Neural cell (in vitro differentiated cells): ENCODE measurements around the gene KIAA1958. TPM values are rescaled to one million over a fixed set of nuclear protein-coding genes. Genes with fewer than 3 reads are reported as not detected.

ENCODE experiments used
- H2AFZ ChIP-seq: fragments of 200-600, 300-800 bp; sonication (generic), shearing (Covaris generic); 2 replicates; pipeline ENCODE4 v1.6.0; 2014; ENCODE audit warnings: low read depth, mild to moderate bottlenecking, antibody characterized with exemption, low read length, moderate library complexity
- H3F3A ChIP-seq: fragments of 200-600 bp; shearing (Covaris generic); 2 replicates; pipeline ENCODE4 v1.6.1; 2016; ENCODE audit warnings: mild to moderate bottlenecking, moderate library complexity, mixed read lengths, antibody characterized with exemption, low read length; ENCODE audit not compliant: insufficient read depth, poor library complexity, severe bottlenecking
- H3K27ac ChIP-seq: fragments of 200-600, 300-800 bp; sonication (generic), shearing (Covaris generic); 2 replicates; pipeline ENCODE4 v1.5.1; 2014; ENCODE audit warnings: mild to moderate bottlenecking, low read length, moderate library complexity
- H3K27me3 ChIP-seq: fragments of 300-800, 200-600 bp; sonication (generic), shearing (Covaris generic); 2 replicates; pipeline ENCODE4 v1.6.0; 2014; ENCODE audit warnings: mild to moderate bottlenecking, low read depth, low read length, moderate library complexity; ENCODE audit not compliant: insufficient read depth
- H3K36me3 ChIP-seq: fragments of 300-800, 200-600 bp; sonication (generic), shearing (Covaris generic); 2 replicates; pipeline ENCODE4 v1.5.1; 2014; ENCODE audit warnings: mild to moderate bottlenecking, antibody characterized with exemption, low read length, moderate library complexity; ENCODE audit not compliant: insufficient read depth
- H3K4me2 ChIP-seq: fragments of 300-800, 200-600 bp; sonication (generic), shearing (Covaris generic); 2 replicates; pipeline ENCODE4 v1.6.0; 2014; ENCODE audit warnings: mild to moderate bottlenecking, low read length
- H3K4me3 ChIP-seq: fragments of 300-800, 200-600 bp; sonication (generic), shearing (Covaris generic); 2 replicates; pipeline ENCODE4 v1.5.1; 2014; ENCODE audit warnings: mild to moderate bottlenecking, low read length, moderate library complexity
- H3K79me2 ChIP-seq: fragments of 200-600 bp; shearing (Covaris generic); replicated peaks from 2 replicates; pipeline ENCODE4 v1.6.0; 2014; ENCODE audit warnings: mild to moderate bottlenecking, low read length, moderate library complexity; ENCODE audit not compliant: insufficient read depth
- H3K9ac ChIP-seq: fragments of 300-800, 200-600 bp; sonication (generic), shearing (Covaris generic); 2 replicates; pipeline ENCODE4 v1.6.1; 2016; ENCODE audit warnings: mild to moderate bottlenecking, low read length, mixed read lengths
- H3K9me2 ChIP-seq: fragments of 200-600 bp; shearing (Covaris generic); 2 replicates; pipeline ENCODE4 v1.6.1; 2016; ENCODE audit warnings: mild to moderate bottlenecking, low read length, mixed read lengths; ENCODE audit not compliant: insufficient read depth
- H3K9me3 ChIP-seq: fragments of 200-600, 300-800 bp; sonication (generic), shearing (Covaris generic); 2 replicates; pipeline ENCODE4 v1.6.1; 2016; ENCODE audit warnings: mild to moderate bottlenecking, mixed run types, low read length, moderate library complexity, mixed read lengths
- H4K20me1 ChIP-seq: fragments of 200-600 bp; shearing (Covaris generic); 2 replicates; pipeline ENCODE4 v1.6.1; 2016; ENCODE audit warnings: mild to moderate bottlenecking, mixed run types; ENCODE audit not compliant: insufficient read depth
- EP300 ChIP-seq: fragments of 450-650 bp; conservative IDR thresholded peaks from 2 replicates; pipeline ENCODE4 v1.6.1; 2014; ENCODE audit warnings: antibody characterized with exemption, mild to moderate bottlenecking, moderate library complexity; ENCODE audit not compliant: poor library complexity, severe bottlenecking
- EZH2 ChIP-seq: fragments of 200-600, 300-800 bp; shearing (Covaris generic), sonication (generic); IDR thresholded peaks from 2 replicates; pipeline ENCODE4 v1.6.1; 2014; ENCODE audit warnings: antibody characterized with exemption, low read length, borderline replicate concordance, mild to moderate bottlenecking; ENCODE audit not compliant: insufficient read depth, poor library complexity, severe bottlenecking
- MXI1 ChIP-seq: fragments of 450-650 bp; conservative IDR thresholded peaks from 2 replicates; pipeline ENCODE4 v1.6.1; 2014; ENCODE audit warnings: antibody characterized with exemption, mild to moderate bottlenecking; ENCODE audit not compliant: poor library complexity, severe bottlenecking
- POLR2AphosphoS5 ChIP-seq: IDR thresholded peaks from 2 replicates; pipeline ENCODE4 v1.6.1; 2012
- RAD21 ChIP-seq: fragments of 450-650 bp; conservative IDR thresholded peaks from 2 replicates; pipeline ENCODE4 v1.6.1; 2014; ENCODE audit warnings: antibody characterized with exemption, mild to moderate bottlenecking, moderate library complexity
- REST ChIP-seq: IDR thresholded peaks from 2 replicates; pipeline ENCODE4 v1.6.1; 2012; ENCODE audit warnings: borderline replicate concordance
- SMC3 ChIP-seq: fragments of 450-650 bp; conservative IDR thresholded peaks from 2 replicates; pipeline ENCODE4 v1.6.1; 2014; ENCODE audit warnings: antibody characterized with exemption, mild to moderate bottlenecking, moderate library complexity; ENCODE audit not compliant: poor library complexity
- TAF1 ChIP-seq: IDR thresholded peaks from 2 replicates; pipeline ENCODE4 v1.6.1; 2012; ENCODE audit warnings: low read depth
- polyA minus RNA-seq: library from RNA; depleted of rRNA, polyadenylated mRNA; stranded (reverse); fragments of >200 nt; gene quantifications from 2 replicates; pipeline ENCODE4 v1.2.3, GENCODE V29; 2014
- polyA plus RNA-seq: library from polyadenylated mRNA; depleted of rRNA; stranded (reverse); fragments of >200 nt; gene quantifications from 2 replicates; pipeline ENCODE4 v1.2.3, GENCODE V29; 2014
- TF ChIP-seq, protein P1 (sequence below): fragments of 450-650 bp; IDR thresholded peaks from 2 replicates; pipeline ENCODE4 v1.5.1; 2014; ENCODE audit warnings: antibody characterized with exemption, mild to moderate bottlenecking, moderate library complexity; ENCODE audit not compliant: poor library complexity, severe bottlenecking

KIAA1958 gene, protein sequence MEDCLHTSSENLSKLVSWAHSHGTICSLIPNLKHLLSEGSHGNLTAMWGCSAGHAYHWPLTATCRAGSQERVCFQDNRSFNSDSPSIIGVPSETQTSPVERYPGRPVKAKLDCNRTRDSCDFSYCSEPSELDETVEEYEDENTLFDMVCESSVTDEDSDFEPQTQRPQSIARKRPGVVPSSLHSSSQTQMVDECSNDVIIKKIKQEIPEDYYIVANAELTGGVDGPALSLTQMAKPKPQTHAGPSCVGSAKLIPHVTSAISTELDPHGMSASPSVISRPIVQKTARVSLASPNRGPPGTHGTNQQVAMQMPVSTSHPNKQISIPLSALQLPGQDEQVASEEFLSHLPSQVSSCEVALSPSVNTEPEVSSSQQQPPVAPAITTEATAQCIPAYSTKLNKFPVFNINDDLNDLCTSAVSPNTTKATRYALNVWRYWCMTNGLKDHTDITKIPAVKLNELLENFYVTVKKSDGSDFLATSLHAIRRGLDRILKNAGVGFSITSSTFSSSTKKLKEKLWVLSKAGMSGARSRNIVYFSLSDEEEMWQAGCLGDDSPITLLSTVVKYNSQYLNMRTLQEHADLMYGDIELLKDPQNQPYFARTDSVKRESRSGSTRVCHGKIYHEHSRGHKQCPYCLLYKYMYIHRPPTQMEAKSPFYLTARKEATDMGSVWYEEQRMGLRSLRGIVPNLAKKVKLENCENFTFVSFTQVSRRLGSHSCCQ
- polyA plus RNA-seq (8.4 and 8.7 TPM in 2 replicates), polyA minus RNA-seq (49.4 and 66.1 TPM in 2 replicates)

DNA sequence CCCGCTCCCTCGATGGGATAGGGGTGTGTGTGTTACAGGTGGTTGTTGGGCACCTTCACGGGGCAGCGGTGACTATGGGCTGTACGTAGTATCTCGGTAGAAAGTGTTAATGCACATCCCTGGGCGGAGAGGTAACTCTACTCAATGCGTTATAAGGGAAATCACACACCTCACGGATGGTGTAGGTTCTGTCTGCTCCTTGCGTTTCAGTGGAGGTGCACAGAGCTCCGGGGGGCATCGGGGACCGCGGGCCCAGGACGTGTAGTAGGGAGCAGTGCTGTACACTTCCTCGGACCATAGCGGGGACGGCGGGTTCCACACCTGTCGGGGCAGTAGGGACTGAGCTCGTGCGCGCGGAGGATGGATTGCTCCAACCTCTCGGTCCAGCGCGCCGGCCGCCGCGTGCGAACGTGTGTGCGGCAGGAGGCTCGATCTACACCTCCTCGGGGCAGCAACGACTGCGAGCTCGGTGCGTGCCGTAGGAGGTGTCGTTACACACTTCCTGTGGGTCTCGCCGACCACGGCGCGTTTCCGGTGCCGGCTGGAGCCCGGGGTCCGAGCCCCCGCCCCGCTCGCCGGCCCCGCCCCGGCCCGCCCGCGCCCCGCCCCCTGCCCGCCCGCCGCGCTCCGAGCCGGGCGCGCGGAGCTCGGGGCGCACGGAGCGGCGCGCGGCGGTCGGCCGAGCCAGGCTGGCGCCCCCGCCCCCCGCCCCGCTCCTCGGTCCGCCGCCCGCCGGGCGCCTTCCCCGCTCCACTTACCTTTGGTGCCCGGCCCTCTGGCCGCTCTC is at the start of gene KIAA1958:
Gene KIAA1958 (plus strand): TSS at position 607 of the 787 bp plus-strand sequence. CDS start 87,254 bp downstream, outside the sequence.
- H3K36me3 ChIP-seq: no peaks in the 10 kb centered on the region
- peak within 1 kb of the TSS; percentile 86 for H3K9ac ChIP-seq
- TF ChIP-seq POLR2AphosphoS5 (peak; percentile 88), SMC3 (peak; percentile 55), EZH2 (no peak), EP300 (peak; percentile 7), REST (peak; percentile 61), RAD21 (peak; percentile 46), MXI1 (peak; percentile 86), TAF1 (no peak)
- TF ChIP-seq, protein P1, sequence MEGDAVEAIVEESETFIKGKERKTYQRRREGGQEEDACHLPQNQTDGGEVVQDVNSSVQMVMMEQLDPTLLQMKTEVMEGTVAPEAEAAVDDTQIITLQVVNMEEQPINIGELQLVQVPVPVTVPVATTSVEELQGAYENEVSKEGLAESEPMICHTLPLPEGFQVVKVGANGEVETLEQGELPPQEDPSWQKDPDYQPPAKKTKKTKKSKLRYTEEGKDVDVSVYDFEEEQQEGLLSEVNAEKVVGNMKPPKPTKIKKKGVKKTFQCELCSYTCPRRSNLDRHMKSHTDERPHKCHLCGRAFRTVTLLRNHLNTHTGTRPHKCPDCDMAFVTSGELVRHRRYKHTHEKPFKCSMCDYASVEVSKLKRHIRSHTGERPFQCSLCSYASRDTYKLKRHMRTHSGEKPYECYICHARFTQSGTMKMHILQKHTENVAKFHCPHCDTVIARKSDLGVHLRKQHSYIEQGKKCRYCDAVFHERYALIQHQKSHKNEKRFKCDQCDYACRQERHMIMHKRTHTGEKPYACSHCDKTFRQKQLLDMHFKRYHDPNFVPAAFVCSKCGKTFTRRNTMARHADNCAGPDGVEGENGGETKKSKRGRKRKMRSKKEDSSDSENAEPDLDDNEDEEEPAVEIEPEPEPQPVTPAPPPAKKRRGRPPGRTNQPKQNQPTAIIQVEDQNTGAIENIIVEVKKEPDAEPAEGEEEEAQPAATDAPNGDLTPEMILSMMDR: no peak
- no peaks in the 10 kb centered on the region for H3K9me3 ChIP-seq
- H3K27me3 ChIP-seq: no peaks in the 10 kb centered on the region
- no peaks in the 10 kb centered on the region for H3F3A ChIP-seq
- peak within 1 kb of the TSS; percentile 66 for H2AFZ ChIP-seq
- H3K27ac ChIP-seq: peak within 1 kb of the TSS; percentile 80
- peak within 1 kb of the TSS; percentile 98 for H3K4me3 ChIP-seq
- H4K20me1 ChIP-seq: no peaks in the 10 kb centered on the region
- H3K79me2 ChIP-seq: peaks cover 51% of the 10 kb centered on the region
- peak within 1 kb of the TSS; percentile 94 for H3K4me2 ChIP-seq
- H3K9me2 ChIP-seq: no peaks in the 10 kb centered on the region

DNA sequence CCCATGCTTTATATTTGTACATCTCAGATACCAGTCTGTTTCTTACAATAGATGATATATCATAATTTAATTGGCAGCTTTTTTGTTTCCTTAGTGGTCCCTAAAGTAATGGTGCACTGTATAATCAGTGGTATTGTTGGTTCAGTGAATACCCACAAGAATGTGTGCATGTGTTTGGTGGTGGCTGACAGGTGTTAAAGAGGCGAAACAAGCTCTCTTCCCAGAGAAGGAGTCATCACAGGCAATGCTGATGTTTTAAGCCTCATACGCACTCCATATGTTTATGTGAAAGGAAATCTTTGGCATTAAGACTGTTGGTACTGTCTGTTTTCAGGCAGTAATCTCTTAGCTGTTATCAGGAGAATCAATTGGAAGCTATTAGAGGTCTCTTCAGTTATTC is 49.2 kb upstream of the KIAA1958 start:
- Histone ChIP-seq H3K79me2 (no peaks in the 10 kb centered on the region), H4K20me1 (no peaks in the 10 kb centered on the region), H3F3A (no peaks in the 10 kb centered on the region), H3K36me3 (no peaks in the 10 kb centered on the region), H3K9me3 (no peaks in the 10 kb centered on the region), H2AFZ (no peak overlapping the region), H3K27me3 (no peaks in the 10 kb centered on the region), H3K4me3 (no peak overlapping the region), H3K9ac (no peak overlapping the region), H3K4me2 (no peak overlapping the region), H3K27ac (no peak overlapping the region), H3K9me2 (no peaks in the 10 kb centered on the region)
- TF ChIP-seq, protein P1: no peak
- TF ChIP-seq SMC3 (no peak), EP300 (no peak), POLR2AphosphoS5 (no peak), RAD21 (no peak), MXI1 (no peak), EZH2 (no peak), TAF1 (no peak), REST (no peak)
